Erythroblast (primary cell): ENCODE measurements around the gene ACR.

Experiments used
- DNase-seq, 2 experiments: peaks; one replicate each; lab custom pipeline; 2025; lab: John Stamatoyannopoulos, UW
- GATA1 ChIP-seq: IDR thresholded peaks from 2 replicates; pipeline ENCODE4 v1.6.1; 2011; ENCODE audit warnings: low read depth, mild to moderate bottlenecking, control low read depth, low read length, moderate library complexity
- POLR2A ChIP-seq: IDR thresholded peaks from 2 replicates; pipeline ENCODE4 v1.6.1; 2011; ENCODE audit warnings: mild to moderate bottlenecking, low read length

Gene ACR

DNA sequence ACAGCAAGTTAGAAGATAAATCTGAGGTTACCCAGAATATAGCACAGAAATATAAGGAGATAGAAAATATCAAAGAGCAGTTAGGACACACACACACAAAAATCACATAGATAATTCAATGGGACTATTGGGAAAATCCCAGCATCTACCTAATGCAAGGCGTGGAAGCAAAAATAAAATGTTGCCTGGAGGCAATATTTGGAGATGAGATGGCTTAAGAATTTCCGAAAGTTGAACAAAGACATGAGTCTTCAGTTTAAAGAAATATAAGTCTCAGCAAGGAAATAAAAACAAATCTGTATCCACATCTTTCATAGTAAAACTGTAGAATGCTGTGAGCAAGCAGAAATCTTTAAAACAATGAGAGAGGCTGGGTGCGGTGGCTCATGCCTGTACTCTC is 29.5 kb upstream of the ACR start:
- TF ChIP-seq GATA1 (no peak), POLR2A (no peak)
- no peak for DNase-seq

- no peak for DNase-seq
Observed at GRCh38 chr22:50708996-50709395, 29.0 kb upstream of the ACR start.

DNA sequence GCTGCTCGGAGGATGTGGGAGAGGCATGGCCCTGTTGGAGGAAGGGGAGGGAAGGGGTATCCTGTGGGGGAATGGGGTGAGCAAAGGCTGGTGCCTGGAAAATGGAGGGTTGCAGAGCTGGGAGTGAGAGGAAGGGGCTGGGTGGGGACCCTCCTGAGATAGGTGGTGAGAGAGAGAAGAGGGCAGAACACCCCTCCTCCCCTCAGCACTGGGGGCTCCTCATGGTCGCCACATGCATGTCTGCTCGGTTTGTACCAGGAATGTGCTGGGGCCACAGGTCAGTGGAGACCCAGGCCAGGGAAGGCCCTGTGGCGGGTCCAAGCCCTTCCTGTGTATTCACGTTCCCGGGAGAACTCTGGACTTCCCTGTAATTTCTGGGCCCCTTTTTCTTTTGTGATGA is 27.8 kb upstream of the ACR start:
- no peak for DNase-seq
- TF ChIP-seq POLR2A (no peak), GATA1 (no peak)

More at GRCh38 chr22:50708996-50709395, 29.0 kb upstream of the ACR start:
- TF ChIP-seq POLR2A (no peak), GATA1 (no peak)

GRCh38 chr22:50710886-50711285 is 27.1 kb upstream of the ACR start:
- DNase-seq, result no peak
- TF ChIP-seq POLR2A (no peak), GATA1 (no peak)

DNA sequence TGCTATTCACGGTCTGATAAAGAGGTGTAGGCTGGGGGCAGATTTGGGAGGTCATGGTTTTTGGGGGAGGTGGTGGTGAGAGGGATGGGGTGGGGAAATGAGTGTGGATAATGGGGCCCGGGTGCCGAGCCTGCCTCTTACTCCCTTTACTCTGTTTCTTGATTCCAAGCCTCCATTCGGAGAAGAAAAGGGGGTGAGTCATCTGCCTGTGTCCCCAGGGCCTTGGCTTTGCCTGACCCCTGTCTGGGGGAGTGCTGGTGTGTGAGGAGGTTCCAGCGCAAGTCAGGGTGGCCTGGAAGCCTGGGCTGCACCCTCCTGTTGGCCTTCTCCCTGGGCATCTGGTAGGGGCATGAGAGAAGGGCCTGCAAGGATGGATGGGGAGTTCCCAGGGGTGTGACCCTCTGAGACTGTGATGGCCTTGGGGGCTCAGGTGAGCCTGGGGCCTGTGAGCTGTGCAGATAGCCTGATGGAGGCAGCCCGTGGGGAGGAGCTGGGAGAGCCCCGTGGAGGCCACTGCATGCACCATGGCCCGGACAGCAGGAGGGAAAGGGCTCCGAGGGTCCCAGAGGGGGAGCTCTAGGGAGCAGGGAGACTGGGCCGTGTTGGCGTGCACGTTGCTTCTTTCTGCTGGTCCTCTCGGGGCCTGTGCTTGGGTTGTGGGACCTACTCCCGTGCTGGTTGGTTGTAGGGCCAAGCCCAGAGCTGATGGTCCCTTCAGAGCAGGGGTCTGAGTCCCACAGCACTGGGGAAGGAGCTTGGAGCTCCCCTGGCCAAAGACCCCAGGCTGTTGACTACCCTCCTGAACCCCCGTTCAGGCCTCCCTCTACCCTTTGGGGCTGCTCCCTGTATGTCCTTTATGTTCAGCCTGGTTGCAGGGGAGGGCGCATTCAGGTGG is 26.3 kb upstream of the ACR start:
- no peak for DNase-seq
- no peak for TF ChIP-seq GATA1
- TF ChIP-seq POLR2A, result no peak

DNA sequence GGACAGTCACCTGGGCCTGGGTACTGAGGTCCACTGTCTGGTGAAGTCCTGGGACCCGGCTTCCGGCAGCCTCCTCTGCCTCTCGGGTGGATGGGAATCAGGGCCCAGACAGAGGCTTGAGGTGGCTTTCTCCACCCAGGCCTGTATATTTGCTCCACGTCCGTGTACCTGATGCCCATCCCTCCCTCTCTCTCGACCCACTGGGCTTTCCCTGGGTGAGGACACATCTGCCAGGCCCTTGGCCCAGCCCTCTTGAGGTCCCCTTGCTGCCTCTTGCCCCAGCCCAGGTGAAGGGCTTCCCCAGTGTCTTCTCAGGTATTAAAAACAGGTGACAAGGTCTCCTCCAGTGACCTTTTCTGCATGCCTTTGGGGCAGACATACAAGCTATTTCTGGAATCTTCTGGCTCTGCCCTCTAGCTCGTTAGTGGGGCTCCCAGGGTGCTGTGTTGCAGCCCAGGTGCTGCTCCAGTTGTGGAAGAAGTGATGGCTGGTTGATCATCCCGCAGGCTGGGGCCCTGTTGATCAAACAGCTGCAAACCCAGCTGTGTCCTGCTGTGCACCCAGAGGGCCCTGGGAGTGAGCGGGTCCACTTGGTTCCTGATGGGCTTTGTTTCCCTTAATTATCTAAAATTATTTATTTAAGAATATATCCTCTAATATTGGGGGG is 25.5 kb upstream of the ACR start:
- TF ChIP-seq POLR2A (no peak), GATA1 (no peak)
- DNase-seq, result no peak

GRCh38 chr22:50713008-50713385 is 25.0 kb upstream of the ACR start:
- TF ChIP-seq POLR2A, result no peak
- no peak for TF ChIP-seq GATA1
- DNase-seq, result no peak

DNA sequence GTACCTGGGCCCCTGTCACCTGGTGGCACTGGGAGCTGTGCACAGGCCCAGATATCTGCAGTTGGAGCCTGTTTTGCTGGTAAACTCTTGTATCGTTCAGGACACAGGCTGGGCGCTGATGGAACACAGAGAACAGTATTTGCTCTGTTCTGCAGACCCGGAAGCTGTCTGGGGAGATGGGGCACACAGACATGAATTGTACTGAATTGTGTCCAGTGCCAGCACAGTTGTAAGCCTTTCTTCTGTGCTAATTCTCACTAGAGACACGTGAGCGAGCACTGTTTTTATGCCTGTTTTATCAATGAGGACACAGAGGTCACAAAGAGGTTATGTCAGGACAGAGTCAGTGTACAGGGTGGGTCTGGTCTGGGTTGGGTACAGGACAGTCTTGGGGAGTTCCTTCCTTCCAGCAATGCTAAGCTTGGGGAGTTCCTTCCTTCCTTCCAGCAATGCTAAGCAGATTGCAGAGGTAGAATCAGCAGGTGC is 24.4 kb upstream of the ACR start:
- no peak for DNase-seq
- TF ChIP-seq GATA1 (no peak), POLR2A (no peak)

- TF ChIP-seq GATA1, result no peak
- TF ChIP-seq POLR2A, result no peak
- DNase-seq, result no peak
Observed at GRCh38 chr22:50714150-50714549, 23.9 kb upstream of the ACR start.

DNA sequence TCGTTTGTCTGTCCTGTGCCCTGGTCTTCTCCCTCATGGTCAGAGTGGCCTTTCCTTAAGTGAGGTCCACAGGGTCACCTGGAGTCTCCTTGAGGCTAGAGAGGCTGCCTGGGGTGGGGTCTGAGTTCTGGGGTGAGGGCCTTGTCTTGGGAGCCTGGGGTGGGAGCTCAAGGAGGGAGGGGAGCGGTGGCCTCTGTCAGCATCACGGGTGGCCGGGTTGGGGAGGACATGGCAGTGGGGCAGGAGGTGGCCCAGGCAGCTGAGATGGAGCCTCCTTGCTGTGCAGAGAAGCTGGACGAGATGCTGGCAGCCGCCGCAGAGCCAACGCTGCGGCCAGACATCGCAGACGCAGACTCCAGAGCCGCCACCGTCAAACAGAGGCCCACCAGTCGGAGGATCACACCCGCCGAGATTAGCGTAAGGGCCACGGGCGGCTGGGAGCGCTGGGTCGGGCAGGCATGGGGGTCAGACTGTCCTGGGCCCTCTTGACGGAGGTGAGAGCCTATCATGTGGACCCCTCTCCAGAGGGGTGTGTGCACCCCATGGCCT is 23.3 kb upstream of the ACR start:
- TF ChIP-seq GATA1, result no peak
- no peak for TF ChIP-seq POLR2A

GRCh38 chr22:50715250-50715649 is 22.8 kb upstream of the ACR start:
- TF ChIP-seq POLR2A, result no peak
- TF ChIP-seq GATA1, result no peak
- no peak for DNase-seq

More for the DNA sequence above, 23.3 kb upstream of the ACR start:
- DNase-seq, result no peak

GRCh38 chr22:50715776-50716175 is 22.2 kb upstream of the ACR start:
- TF ChIP-seq GATA1 (no peak), POLR2A (no peak)
- no peak for DNase-seq

DNA sequence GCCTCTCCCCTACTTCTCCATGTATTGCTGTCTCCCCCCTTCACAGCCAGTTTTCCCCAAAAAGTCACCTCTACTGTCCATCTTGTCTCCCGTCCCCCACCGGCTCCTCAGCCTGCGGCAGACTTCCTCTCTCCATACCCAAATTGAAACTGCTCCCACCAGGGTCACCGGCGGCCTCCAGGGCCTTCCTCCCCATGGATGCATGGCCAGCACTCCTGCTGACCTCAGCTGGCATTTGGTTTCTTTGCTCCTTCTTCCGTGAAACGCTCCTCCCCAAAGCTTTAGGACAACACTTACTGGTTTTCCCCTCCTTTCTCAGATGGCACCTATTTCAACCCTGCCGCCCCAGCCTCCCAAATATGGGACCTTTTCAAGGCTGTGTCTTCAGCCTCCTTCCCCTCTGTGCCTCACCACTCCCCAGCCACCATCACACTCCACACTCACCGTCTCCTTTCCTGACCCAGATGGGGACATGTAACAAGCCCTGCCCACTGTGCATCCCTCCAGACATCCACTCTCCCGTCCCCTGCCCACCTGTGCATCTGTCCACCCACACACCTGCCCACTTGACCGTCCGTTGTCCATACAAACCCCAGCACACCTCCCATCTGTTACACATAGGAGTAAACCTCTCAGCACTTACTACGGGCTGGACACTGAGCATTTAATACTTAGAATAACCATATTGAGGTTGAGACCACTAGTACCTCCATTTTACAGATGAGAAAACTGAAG is 21.5 kb upstream of the ACR start:
- no peak for DNase-seq
- TF ChIP-seq GATA1 (no peak), POLR2A (no peak)
